ENCODE measurements around the gene RNF212.

DNA sequence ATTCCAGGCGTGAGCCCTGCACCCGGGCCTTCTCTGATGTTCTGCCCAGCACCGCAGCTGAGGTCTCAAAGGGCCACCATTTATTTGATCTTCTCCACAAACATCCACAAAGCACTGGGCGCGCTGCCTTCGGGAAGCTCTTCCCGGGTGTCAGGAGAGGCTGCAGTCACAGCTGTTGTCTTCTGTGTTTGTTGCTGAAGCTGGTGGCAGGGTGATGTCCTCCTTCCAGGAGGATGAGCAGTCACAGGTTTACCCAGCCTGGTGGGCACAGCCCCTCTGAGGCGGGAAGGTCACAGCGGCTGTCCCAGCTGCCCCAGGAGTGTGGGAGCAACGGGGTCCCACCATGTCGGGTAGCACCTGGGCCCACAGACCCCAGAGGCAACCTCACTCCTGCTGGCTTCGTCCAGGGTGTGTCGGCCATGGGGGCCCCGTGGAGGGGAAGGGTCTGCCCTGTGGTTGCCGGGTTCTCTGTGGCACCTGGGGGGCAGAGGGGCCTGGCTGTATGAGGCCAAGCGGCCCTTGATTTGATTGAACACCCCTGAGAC lies 74.3 kb downstream of the RNF212 start:
- TF ChIP-seq, protein P1, sequence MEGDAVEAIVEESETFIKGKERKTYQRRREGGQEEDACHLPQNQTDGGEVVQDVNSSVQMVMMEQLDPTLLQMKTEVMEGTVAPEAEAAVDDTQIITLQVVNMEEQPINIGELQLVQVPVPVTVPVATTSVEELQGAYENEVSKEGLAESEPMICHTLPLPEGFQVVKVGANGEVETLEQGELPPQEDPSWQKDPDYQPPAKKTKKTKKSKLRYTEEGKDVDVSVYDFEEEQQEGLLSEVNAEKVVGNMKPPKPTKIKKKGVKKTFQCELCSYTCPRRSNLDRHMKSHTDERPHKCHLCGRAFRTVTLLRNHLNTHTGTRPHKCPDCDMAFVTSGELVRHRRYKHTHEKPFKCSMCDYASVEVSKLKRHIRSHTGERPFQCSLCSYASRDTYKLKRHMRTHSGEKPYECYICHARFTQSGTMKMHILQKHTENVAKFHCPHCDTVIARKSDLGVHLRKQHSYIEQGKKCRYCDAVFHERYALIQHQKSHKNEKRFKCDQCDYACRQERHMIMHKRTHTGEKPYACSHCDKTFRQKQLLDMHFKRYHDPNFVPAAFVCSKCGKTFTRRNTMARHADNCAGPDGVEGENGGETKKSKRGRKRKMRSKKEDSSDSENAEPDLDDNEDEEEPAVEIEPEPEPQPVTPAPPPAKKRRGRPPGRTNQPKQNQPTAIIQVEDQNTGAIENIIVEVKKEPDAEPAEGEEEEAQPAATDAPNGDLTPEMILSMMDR (IDR thresholded peaks at IDR 0.05) = no peak
- TF ChIP-seq POLR2A (IDR thresholded peaks at IDR 0.05) = no peak

Data from thyroid gland (tissue), 4 donors.